NCI-H510A treated with DMSO at 0.1 percent for 48 hours (cell line): ENCODE results near the gene TCF7L1.

Source experiments
- DNase-seq: peaks from one replicate; lab custom pipeline; 2025; lab: John Stamatoyannopoulos, UW

The TCF7L1 gene

DNA sequence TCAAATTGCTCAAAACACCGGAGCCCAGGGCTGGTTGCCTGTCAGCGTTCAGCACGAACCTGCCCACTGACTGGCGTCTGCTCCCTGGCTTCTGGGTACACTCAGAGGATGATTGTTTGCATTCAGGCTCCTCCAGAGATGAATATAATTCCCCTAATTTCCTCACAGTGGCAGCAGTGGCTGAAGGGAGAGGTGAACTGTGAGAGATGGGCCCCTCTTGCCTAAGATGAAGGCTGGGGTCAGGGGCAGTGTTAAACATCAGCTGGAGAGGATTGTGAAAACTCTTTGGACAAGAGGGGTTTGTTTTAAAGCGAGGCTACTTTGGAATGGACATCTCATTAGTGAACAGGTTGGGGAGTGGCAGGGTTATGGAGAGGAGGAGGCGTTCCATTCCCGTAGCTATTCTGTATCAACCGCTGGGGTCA lies 31.0 kb downstream of the TCF7L1 start:
- no peak for DNase-seq

DNA sequence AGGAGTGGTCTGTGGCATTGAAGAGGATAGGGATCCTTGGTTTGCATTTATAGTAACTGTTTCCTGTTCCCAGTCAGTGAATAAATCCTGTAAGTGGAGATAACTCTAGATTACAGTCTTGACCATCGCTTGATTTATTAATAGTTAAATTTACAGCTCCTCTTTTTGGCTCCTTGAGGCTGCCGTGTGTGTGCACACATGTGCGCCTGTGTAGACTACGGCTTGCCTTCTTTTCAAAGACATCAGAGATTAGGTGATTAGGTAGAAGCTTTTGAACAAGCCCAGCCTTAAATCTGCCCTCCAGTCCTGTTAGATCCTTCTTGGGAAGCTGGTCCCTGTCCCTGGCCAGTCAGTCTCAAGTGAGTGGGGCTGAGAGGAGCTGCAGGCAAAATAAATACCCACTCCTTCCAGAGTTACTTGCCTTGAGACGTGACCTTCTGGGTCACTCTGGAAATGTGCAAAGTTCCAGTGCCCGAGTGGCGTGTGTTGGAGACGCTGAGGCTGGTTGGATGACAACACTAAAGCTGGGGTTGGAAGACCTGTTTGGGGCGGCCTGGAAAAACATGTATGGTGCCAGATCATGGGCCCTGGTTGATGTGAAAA lies 32.0 kb downstream of the TCF7L1 start:
- DNase-seq, result no peak

DNA sequence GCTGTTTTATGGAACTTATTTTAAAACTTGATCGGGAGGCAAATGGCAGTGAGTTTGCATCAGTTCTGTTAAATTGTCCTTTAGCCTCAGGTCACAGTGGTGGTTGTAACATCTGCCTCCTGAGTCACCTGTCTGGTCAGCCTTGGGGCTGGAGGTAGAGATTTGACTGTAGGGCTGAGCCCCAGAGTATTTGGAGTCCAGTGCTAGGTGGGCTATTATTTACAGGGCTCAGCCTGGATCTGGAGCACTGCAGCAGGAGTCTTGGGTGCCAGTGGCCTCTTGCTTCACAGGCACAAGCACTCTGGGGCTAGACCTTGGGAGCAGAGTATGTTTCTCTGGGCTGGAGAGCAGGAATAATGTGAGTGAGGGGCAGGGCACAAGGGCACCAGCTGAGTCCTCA lies 32.8 kb downstream of the TCF7L1 start:
- no peak for DNase-seq

DNA sequence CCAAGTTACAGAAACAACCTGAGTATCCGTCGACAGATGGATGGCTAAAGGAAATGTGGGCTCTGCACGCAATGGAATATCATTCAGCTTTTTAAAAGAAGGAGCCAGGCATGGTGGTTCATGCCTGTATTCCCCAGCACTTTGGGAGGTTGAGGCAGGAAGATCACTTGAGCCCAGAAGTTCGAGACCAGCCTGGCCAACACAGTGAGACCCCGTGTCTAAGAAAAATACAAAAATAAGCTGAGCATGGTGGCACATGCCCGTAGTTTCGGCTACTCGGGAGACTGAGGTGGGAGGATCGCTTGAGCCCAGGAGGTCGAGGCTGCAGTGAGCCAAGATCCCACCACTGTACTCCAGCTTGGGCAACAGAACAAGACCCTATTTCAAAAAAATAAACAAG lies 34.3 kb downstream of the TCF7L1 start:
- no peak for DNase-seq

DNA sequence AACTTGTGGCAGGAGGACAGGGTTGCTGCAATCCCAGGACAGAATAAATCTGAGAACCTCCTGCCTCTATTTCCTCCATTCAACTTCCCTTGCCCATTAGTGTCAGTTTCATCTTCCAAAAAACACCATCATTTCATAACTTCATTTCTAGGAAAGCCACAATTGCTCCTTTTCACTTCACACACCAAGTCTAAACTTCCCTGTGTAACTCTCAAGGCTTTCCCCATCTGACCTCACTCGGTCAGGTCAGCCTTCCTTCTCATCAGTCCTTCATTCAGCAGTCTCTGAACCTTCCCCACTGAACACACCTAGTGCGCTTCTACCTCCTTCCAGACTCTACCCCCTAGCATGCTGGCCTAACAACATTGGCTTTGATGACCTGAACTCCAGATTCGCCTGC lies 35.8 kb downstream of the TCF7L1 start:
- DNase-seq, result no peak

DNA sequence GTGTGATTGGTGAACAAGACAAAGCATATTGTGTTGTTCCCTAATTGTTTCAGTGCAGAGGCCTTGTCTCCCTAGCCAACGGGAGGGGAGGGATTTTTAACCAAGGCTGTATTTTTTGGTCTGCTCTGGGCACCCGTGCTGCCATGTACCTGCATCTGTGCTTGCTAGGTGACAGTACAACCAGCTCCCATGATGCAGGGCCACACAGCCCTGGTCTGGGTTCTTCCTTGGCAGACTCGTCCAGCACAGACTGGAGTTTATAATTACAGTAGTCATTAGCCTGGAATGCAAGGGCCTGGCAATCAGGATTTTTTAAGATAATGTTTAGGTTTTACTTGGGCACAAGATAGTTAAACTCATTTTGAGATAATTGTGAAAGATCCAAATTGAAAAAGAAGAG lies 36.4 kb downstream of the TCF7L1 start:
- DNase-seq, result no peak

DNA sequence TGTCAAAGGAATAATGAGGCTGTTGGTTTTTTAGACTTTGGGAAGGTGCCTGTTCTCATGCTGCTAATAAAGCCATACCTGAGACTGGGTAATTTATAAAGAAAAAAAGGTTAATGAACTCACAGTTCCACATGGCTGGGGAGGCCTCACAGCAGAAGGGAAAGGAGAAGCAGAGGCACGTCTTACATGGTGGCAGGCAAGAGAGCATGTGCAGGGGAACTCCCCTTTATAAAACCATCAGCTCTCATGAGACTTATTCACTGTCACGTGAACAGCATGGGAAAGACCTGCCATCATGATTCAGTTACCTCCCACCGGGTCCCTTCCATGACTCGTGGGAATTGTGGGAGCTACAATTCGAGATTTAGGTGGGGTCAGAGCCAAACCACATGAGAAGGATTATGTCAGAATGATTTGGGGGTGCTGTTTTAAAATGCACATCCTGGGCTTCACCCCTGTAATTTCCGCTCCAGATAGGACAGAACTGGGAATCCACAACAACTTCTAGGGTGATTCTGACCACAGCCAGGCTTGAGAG lies 37.8 kb downstream of the TCF7L1 start:
- no peak for DNase-seq

DNA sequence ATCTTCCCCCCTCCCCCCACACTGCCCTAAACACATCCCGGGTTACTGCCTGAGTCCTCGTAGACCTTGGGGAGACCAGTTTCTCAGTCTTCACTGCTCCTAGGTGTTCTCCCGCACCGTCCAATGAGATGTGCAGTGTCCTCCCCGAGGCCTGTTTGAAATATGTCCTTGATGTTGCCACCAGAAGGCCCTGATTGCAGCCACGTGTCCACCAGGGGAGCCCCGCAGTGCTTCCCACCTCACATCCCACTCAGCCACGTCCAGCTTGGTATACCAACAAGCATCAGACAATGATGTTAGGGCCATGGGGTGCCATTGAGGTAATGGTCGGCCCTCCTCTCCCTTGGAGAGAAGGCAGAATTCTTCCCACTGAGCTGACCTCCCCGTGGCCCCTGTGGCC lies 38.7 kb downstream of the TCF7L1 start:
- no peak for DNase-seq

DNA sequence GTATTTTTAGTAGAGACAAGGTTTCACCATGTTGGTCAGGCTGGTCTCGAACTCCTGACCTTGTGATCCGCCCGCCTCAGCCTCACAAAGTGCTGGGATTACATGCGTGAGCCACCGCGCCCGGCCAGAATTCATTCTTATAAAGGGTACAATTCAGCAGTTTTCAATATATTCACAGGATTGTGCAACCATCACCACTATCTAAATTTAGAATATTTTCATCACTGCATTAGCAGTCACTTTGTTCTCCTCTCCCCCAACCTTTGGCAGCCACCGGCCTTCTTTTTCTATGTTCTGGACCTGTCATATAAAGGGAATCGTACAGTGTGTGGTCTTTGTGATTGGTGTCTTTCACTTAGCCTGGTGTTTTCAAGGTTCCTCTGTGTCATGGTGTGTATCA lies 40.7 kb downstream of the TCF7L1 start:
- DNase-seq, result no peak

DNA sequence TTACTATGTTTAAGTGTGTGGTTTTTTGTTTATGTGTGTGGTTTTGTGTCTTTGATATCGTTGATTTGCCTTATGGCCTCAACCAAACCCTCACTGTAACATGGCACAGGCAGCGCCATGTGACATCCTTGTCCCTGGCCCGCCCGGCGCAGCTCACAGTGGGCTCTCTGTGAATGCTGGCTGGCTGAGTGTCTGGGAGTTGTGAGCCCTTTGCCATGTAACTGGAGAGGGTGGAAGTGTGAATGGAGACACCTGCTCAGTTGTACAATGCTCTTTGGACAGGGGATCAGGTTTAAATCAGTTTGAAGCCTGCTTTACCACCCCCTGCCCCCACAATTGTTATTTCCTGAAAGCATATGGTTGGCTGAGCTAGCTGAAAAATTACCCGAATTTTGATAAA lies 41.8 kb downstream of the TCF7L1 start:
- DNase-seq, result peak; percentile 33

DNA sequence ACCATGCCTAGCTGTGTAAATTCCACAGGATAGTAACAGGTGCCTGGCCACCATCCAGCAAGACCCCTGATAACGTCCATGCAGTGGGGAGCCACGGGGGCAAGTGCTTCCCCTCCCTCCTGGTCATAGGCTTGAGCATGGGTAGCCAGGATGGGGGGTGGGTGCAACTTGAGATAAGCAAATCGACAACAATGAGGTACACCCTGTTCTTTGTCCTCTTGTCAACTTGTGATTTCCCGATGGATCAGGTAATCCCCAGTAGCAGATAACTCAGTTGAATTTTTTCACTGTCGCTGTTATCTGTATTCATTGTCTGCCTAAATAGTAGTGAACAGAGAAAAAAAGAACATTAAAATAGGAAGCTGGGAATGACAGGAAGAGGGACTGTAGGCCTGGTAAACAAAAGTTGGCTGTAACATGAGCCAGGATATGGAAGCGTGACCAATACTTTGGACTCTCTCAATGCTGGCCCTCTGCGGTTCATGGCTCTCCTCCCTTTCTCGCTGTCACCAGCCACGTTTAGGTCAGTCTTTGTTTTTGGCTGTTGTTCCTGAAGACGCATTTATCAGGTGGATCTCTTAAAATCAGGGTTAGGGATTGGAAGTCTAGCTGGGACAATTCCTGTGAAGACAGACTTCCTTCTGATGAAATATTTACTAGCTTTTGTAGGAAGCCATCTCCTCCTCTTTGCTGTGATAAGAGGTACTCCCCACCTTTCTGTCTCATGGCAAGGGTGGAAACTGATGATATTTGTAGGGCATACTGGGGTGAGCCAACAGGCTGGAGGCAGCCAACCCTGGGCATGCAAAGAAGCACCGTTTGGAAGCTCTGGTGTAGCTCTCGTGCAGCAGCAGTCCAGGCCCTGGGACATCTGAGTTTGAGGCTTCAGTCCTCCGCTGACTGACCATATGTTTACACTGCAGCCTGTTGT lies 42.4 kb downstream of the TCF7L1 start:
- peak; percentile 36 for DNase-seq

DNA sequence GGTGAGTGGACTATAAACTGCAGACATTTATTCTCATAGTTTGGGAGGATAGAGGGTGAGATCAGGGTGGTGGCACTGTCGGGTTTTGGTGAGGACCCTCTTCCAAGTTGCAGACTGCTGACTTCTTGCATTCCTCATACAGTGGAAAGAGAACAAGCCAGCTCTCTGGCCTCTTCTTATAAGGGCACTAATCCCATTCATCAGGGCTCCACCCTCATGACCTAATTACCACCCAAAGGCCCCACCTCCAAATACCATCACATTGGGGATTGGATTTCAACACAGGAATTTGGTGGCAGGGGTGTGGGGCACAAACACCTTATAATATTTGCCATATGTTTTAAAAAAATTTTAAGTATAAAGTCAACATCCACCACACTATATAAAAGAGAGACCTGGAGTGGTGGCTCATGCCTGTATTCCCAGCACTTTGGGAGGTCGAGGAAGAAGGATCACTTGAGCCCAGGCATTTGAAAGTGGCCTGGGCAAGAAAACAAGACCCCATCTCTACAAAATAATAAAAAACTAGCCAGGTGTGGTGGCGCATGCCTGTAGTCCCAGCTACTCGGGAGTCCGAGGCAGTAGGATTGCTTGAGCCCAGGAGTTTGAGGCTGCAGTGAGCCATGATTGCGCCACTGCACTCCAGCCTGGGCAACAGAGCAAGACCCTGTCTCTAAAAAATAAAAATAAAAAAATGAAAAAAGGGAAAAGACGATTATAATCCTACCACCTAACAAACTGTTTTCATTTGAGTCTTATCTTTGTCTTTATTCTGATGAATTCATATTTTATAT lies 44.0 kb downstream of the TCF7L1 start:
- no peak for DNase-seq

DNA sequence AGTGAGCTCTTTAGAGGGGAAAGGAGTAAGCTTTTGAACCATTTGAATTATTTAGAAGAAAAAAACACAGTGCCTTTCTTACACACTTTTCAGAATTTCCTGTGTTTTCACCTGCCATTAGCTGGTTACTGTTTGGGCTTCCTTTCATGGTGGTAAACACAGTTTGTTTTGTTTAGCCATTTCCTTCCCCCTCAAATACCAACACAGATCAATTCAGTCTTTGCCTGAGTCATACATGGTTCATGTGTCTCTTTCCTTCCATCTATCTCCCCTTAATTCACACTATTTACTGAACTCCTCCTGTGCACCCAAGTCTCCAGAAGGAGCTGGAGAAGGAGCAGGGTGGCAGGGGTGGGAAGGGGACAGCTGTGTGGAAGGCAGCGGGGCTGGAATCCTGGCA lies 45.0 kb downstream of the TCF7L1 start:
- no peak for DNase-seq

DNA sequence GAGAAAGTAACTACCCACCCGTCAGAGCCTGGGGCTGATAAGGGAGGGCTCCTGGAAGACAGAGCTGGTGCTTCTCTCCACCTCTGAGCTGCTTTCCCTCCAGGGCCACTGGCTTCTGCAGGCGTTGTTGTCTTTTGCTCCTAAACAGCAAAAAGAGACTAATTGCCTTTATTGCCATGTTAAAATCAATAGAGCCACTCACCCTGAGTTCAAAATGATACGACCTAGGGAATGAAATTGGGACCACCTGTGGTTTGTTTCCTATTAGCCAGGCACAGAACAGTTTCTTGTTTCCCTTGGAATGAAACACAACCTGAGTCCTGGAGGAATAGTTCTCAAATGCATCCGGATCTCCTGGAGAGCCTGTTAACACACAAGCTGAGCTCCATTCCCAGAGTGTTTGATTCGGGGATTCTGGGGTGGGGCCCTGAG lies 45.8 kb downstream of the TCF7L1 start:
- no peak for DNase-seq

DNA sequence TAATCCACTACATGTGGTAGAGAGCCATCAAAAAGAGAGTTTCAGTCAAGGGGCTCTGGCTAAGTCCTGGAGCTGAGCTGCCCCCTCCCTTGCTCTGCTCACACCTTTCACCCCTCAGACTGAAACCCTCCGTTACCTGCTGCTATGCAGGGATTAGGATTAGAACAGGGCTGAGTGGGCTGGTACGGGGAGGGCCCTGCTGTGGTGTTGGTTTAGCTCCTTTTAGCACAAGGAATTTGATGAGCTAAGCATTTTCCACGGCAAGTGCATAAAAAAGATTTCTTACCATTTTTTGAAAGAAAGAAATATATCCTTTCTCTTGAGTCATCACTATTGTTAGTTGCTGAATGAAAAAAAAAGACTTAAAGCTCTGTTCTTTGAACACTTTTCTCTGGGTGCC lies 46.3 kb downstream of the TCF7L1 start:
- no peak for DNase-seq

DNA sequence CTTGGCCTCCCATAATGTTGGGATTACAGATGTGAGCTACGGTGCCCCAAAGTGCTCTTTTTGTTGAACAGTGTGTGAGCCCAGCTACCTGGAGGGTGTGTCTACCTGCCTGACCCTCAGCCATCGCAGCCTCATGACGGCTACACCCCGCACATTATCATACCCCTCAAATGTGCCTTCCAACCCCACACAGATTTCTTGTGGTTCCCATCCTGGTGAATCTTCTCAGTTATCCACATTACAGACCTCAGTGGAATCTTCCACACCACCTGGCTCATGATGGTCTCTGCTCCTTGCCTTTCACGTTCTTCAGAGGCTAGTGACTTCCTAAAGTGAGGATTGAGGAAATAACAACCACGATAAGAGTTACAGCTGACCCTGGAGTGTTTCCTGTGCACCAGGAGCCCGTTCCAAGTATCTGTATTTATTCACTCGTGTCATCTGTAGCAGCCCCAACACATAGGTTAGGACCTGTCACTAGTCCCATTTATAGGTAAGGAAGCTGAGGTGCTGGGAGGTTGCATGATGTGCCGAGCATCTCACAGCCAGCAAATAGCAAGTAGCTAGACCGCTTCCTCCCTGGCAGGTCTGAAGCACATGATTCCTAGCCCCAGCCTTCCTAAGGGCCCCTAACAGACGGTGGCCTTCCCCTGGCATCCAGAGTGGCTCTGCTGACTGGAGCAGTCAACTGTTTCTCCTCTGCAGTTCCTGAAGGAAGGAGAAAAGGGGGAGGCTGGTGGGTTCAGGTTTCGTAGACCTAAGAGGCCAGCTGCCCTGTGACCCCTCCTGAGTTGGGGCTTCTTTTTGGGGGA lies 47.3 kb downstream of the TCF7L1 start:
- DNase-seq, result no peak

DNA sequence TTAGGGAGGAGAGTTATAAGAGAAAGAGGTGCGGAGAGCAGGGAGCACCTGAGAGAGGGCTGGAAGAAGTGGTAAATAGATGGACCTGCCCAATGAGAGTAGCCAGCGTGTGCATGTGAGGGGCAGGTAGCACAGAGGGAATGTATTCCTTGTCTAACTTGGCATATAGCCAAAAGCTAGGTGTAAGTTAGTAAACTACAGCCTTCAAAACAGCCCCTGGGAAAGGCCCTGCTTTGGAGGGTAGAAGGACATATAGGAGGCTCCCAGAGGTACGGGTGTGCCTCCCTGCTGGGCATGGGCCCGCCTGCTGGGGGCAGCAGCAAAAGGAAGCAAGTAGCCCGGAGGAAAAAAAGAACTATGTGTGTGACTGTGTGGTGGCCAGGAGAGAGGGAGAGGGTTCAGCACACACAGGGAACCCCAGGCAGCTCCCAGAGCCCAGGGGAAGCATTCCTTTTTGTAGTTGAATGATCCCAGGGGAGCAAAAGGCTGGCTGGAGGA lies 48.0 kb downstream of the TCF7L1 start:
- peak; percentile 49 for DNase-seq

DNA sequence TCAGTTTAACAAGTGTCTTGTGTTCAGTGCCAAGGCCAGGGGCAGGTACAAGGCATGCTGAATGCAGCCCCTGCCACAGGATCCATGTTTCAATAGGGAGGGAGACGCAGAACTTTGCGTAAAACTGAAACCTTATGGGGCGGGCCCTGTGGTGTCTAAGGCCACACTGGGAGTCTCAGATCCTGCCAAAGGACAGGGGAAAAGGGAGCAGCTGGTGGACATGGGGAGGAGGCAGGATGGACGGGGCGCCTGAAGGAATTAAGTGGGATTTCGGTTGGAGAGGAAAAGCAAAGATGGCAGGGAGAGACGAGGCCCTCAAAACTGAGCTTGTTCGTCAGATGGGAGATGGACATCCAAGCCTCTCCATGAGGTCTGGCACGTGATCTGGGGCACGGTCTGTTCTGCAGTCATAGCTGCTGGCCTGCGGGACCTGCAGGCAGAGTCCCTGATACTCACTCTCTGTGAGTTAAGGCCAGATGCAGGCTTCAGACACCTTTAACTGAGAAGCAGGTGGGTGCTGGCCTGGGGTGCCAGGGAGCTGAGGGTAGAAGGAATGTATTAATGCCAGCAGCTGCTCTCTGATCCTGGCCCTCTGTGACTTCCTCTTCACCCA lies 48.8 kb downstream of the TCF7L1 start:
- no peak for DNase-seq

DNA sequence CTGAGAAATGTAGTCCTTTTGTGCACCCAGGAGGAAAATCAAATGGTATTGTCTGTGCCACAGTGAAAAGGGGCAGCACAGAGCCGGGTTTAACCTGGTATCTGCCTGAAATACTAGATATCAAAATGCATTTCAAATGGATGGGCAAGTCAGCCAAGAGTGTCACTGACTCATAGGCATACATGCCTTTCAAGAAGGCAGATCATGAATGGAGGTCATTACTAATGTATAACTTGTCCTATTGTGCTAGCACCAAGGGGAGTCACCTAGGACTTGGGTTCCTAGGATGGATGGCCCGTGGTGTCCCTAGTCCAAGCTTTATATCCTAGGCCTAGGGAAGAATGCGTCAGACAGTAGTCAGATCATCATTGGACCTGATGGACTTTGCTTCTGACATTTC lies 49.9 kb downstream of the TCF7L1 start:
- DNase-seq, result no peak

DNA sequence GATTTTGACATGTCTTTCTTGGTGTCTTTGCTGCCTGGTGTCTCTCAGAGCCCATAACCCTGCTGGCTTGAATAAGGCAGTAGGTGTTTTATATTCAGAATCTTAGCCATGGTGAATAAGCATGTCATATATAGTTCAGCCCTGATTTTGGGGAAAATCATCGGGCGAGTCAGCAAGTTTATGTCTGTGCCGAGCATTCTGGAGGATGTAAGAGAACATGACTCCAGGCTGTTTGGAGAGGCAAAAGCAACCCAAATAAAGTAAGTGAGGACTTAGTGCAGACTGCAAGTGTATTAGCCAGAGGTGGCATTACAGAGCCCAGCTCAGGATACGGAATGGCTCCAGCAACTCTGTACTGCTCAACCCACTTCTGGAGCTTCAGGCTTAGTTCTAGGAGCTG lies 50.3 kb downstream of the TCF7L1 start:
- no peak for DNase-seq

DNA sequence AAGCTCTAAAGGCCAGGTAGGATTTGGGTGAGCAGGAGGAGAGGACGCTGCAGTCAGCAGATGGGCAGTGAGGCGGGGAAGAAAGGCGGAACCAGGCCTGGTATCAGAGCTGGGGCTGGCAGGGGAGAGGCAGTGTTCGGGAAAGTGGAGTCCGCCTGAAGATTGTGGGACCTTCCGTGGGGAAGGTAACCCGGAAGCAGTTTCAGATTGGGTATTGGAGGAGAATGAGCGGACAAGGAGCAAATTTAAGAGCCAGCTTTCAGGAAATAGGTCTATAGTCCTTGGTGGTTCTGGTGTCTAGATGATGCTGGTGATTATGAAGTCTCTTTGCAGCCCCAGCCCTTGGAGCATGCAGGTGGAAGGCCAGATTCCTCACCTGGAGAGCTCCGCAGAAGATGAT lies 51.0 kb downstream of the TCF7L1 start:
- DNase-seq, result no peak
